GM21576 (cell line): ENCODE results near the gene SLC39A11.
"Not testable (repeated sequence)": the region's sequence is repeated elsewhere in the genome, so short reads cannot be mapped to it uniquely, and the experiment has no call there.

Source experiments
- ATAC-seq: cut with Tn5 transposase; IDR thresholded peaks from one replicate; pipeline ENCODE4 v1.9.1; 2021; ENCODE audit warnings: mild to moderate bottlenecking, moderate library complexity; ENCODE audit not compliant: unreplicated experiment

Gene SLC39A11

GRCh38 chr17:72927760-72928159 lies 164.7 kb downstream of the SLC39A11 start:
- ATAC-seq = no peak

GRCh38 chr17:72927146-72927545 lies 165.3 kb downstream of the SLC39A11 start:
- ATAC-seq = no peak

GRCh38 chr17:72926171-72926570 lies 166.3 kb downstream of the SLC39A11 start:
- no peak for ATAC-seq

- no peak for ATAC-seq
Observed at GRCh38 chr17:72924196-72924595, 168.3 kb downstream of the SLC39A11 start.

GRCh38 chr17:72922219-72922618 lies 170.3 kb downstream of the SLC39A11 start:
- ATAC-seq = no peak

- ATAC-seq = no peak
Observed at GRCh38 chr17:72921347-72922054, 171.0 kb downstream of the SLC39A11 start.

- ATAC-seq = no peak
Observed at GRCh38 chr17:72920513-72920912, 172.0 kb downstream of the SLC39A11 start.

GRCh38 chr17:72916991-72917390 lies 175.5 kb downstream of the SLC39A11 start:
- no peak for ATAC-seq

GRCh38 chr17:72915625-72916081 lies 176.8 kb downstream of the SLC39A11 start:
- ATAC-seq = no peak

- no peak for ATAC-seq
Observed at GRCh38 chr17:72913142-72913682, 179.3 kb downstream of the SLC39A11 start.

GRCh38 chr17:72906306-72906705 lies 186.2 kb downstream of the SLC39A11 start:
- ATAC-seq = no peak

- ATAC-seq = no peak
Observed at GRCh38 chr17:72903522-72903921, 189.0 kb downstream of the SLC39A11 start.

- no peak for ATAC-seq
Observed at GRCh38 chr17:72901657-72902056, 190.8 kb downstream of the SLC39A11 start.

GRCh38 chr17:72901083-72901482 lies 191.4 kb downstream of the SLC39A11 start:
- no peak for ATAC-seq

GRCh38 chr17:72900654-72900971 lies 191.9 kb downstream of the SLC39A11 start:
- ATAC-seq = no peak

GRCh38 chr17:72898725-72899124 lies 193.8 kb downstream of the SLC39A11 start:
- no peak for ATAC-seq

- not testable (repeated sequence) for ATAC-seq
Observed at GRCh38 chr17:72896288-72896687, 196.2 kb downstream of the SLC39A11 start.

- ATAC-seq = no peak
Observed at GRCh38 chr17:72891627-72892026, 200.9 kb downstream of the SLC39A11 start.

GRCh38 chr17:72890711-72891110 lies 201.8 kb downstream of the SLC39A11 start:
- no peak for ATAC-seq

GRCh38 chr17:72887917-72888316 lies 204.6 kb downstream of the SLC39A11 start:
- no peak for ATAC-seq

GRCh38 chr17:72887322-72887721 lies 205.2 kb downstream of the SLC39A11 start:
- no peak for ATAC-seq

- ATAC-seq = no peak
Observed at GRCh38 chr17:72886622-72887021, 205.9 kb downstream of the SLC39A11 start.

GRCh38 chr17:72884066-72884465 lies 208.4 kb downstream of the SLC39A11 start:
- no peak for ATAC-seq
